ENCODE results near the gene KRTAP5-1. TPM values are rescaled to one million over a fixed set of nuclear protein-coding genes. Genes with fewer than 3 reads are reported as not detected.

Gene KRTAP5-1
- total RNA-seq, 1 donor from 2014 or later: not detected

DNA sequence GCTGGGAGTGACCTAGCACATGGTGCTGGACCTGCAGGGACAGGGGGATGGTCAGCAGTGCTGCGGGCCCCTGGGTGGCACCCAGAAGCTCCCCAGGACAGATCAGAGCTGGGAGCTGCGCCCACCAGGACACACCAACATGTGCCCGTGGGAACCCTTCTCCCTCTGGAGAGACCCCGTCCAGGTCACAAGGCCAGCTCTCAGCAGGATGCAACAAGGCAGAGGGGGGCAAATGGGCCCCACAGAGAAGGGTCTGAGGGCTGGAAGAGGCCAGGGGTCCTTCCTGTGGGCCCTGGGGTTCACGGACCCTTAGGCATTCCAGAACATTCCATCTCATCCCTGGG, 19.2 kb downstream of the KRTAP5-1 start:
- Mint-ChIP-seq H3K27ac (no peak overlapping the region), H3K9me3 (ENCODE audit: low read depth) (no peaks in the 10 kb centered on the region), H3K27me3 (peaks cover 7% of the 10 kb centered on the region), H3K36me3 (ENCODE audit: insufficient read depth) (no peaks in the 10 kb centered on the region), H3K4me1 (ENCODE audit: low read depth) (peaks cover 2% of the 10 kb centered on the region), H3K4me3 (ENCODE audit: low read depth) (no peak overlapping the region)
- DNase-seq (ENCODE audit: low spot score, unreplicated experiment): no peak
- TF ChIP-seq, protein P1, sequence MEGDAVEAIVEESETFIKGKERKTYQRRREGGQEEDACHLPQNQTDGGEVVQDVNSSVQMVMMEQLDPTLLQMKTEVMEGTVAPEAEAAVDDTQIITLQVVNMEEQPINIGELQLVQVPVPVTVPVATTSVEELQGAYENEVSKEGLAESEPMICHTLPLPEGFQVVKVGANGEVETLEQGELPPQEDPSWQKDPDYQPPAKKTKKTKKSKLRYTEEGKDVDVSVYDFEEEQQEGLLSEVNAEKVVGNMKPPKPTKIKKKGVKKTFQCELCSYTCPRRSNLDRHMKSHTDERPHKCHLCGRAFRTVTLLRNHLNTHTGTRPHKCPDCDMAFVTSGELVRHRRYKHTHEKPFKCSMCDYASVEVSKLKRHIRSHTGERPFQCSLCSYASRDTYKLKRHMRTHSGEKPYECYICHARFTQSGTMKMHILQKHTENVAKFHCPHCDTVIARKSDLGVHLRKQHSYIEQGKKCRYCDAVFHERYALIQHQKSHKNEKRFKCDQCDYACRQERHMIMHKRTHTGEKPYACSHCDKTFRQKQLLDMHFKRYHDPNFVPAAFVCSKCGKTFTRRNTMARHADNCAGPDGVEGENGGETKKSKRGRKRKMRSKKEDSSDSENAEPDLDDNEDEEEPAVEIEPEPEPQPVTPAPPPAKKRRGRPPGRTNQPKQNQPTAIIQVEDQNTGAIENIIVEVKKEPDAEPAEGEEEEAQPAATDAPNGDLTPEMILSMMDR (IDR thresholded peaks at IDR 0.05; ENCODE audit: unreplicated experiment): no peak

DNA sequence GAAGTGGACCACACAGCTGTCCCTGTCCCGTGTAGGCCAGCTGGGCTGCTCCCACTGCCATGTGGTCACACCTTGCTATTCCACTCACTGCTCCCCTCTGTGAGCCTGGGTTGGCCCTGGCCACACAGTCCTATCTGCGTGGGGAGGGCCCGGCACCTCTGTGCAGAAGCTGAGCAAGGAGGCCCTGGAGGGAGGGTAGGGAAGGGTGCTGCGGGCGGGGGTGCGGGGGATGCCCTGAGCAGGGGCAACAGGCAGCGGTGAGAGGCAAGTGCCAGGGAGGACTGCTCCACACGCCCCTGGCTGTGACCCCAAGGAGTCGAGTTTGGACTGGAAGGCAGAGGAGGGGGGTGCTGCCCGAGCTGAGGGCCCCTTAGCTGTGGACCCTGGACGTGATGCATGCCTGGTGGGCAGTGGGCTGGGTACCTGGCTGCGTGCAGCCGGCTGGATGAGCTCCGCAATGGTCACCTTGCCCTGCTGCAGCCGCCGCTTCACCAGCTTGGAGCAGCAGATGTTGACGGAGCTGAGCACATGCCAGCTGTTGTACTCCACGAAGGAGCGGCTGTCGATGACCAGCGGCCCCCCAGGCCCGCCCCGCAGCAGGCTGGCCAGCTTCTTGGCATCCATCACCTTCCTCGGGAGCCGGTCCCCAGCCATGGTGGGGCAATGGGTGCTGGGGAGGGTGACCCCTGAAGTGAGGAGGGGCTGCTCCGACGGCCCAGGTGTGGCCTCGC, 19.7 kb downstream of the KRTAP5-1 start:
- TF ChIP-seq, protein P1 (IDR thresholded peaks at IDR 0.05; ENCODE audit: unreplicated experiment): no peak
- DNase-seq (ENCODE audit: low spot score, unreplicated experiment): no peak
- Mint-ChIP-seq H3K27me3 (peaks cover 7% of the 10 kb centered on the region), H3K27ac (no peak overlapping the region), H3K36me3 (ENCODE audit: insufficient read depth) (no peaks in the 10 kb centered on the region), H3K4me1 (ENCODE audit: low read depth) (peaks cover 2% of the 10 kb centered on the region), H3K4me3 (ENCODE audit: low read depth) (no peak overlapping the region), H3K9me3 (ENCODE audit: low read depth) (no peaks in the 10 kb centered on the region)

DNA sequence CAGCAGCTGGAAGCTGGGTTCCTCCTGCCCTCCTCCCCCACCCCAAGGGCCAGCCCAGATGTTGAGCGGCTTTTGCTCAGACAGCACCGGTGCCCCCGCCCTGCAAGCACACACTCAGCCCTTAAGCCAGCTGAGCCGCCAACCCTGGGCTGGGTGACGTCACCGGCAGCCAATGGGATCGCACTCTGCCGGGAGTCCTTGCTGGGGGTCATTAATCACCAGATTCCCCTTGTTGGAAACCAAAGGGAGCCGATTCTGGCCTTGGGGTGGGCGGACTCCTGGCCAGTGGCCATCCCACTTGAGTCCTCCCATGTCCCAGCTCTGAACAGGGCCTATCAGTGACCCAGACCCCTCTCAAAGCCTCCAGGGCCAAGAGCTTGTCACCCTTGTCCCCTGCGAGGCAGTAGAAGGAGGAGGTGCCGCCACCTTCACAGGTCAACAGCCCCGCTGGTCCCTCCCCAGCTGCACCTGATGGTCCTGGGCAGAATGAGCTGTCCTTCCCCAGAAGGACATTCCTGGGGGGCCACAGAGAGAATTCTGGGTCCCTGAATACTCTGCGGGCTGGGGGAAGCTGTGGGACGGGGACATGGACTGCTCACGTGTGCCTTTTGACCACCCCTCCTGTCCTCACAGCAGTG, 20.4 kb downstream of the KRTAP5-1 start:
- no peak overlapping the region for H3K4me3 Mint-ChIP-seq (ENCODE audit: low read depth)
- TF ChIP-seq, protein P1 (IDR thresholded peaks at IDR 0.05; ENCODE audit: unreplicated experiment): no peak
- H3K4me1 Mint-ChIP-seq (ENCODE audit: low read depth): peaks cover 2% of the 10 kb centered on the region
- no peaks in the 10 kb centered on the region for H3K9me3 Mint-ChIP-seq (ENCODE audit: low read depth)
- no peak overlapping the region for H3K27ac Mint-ChIP-seq
- peaks cover 5% of the 10 kb centered on the region for H3K27me3 Mint-ChIP-seq
- no peaks in the 10 kb centered on the region for H3K36me3 Mint-ChIP-seq (ENCODE audit: insufficient read depth)
- peak; percentile 59 for DNase-seq (ENCODE audit: low spot score, unreplicated experiment)

DNA sequence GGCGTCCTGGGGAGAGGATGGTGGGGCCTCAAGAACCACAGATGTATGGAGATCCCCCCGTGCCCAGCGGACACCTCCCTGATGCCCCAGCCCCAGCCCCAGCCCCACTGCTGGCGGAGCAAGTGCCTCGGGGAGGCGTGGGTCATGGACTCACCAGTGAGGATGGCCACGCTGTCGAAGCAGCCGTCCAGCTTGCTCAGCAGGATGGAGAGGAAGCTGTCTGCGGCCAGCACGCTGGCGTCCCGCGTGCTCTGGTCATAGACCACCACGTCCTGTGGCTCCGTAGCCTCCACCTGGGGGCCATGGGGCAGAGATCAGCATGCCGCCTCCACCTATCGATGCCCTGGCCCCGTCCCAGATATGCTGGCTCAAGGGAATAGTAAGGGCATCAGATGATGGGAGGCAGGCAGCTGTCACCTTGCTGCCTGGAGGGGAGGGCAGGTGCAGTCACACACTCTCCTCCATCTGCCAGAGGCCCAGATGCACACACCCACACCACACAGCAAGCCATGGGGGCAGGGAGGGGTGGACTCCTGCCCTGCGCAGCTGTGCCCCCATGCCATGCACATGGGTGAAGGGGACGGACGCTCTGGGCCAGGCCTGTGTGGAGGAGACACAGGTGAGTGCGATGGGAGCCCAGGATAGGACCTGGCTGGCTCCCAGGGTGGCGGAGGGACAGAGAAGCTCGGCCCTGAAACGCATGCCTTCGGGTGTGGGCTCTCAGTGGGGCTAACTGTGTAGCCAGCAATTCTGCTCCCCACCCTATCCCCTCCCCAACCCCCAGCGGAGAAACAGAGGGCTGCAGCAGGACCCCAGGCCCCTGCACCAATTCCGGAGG, 21.2 kb downstream of the KRTAP5-1 start:
- Mint-ChIP-seq H3K4me1 (ENCODE audit: low read depth) (peaks cover 2% of the 10 kb centered on the region), H3K9me3 (ENCODE audit: low read depth) (no peaks in the 10 kb centered on the region), H3K27ac (no peak overlapping the region), H3K4me3 (ENCODE audit: low read depth) (no peak overlapping the region), H3K27me3 (no peaks in the 10 kb centered on the region), H3K36me3 (ENCODE audit: insufficient read depth) (no peaks in the 10 kb centered on the region)
- DNase-seq (ENCODE audit: low spot score, unreplicated experiment): no peak
- TF ChIP-seq, protein P1 (IDR thresholded peaks at IDR 0.05; ENCODE audit: unreplicated experiment): no peak

DNA sequence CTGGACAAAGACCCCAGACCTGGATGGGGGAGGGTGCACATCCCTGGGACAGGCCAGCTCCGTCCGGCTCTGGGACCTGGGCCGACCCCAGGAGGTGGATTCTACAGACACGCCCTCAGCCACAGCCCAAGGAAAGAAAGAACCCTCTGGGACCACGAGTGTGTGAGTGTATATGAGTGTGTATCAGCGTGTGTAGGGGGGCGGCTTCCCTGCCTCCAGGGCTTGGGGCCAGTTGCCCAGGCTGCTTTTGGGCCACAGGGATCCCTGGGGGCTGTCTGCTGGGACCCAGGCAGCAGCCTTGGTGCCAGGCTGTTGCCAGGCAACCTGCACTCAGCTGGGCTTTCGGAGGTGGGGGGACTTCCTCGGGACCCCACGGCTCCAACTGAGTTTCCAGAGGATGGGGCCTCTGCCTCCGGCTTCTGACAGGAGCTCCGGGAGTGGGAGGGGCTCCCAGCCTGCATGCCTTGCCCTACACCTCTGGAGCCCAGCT, 21.9 kb downstream of the KRTAP5-1 start:
- no peak overlapping the region for H3K27ac Mint-ChIP-seq
- no peaks in the 10 kb centered on the region for H3K9me3 Mint-ChIP-seq (ENCODE audit: low read depth)
- H3K36me3 Mint-ChIP-seq (ENCODE audit: insufficient read depth): no peaks in the 10 kb centered on the region
- peaks cover 2% of the 10 kb centered on the region for H3K4me1 Mint-ChIP-seq (ENCODE audit: low read depth)
- H3K27me3 Mint-ChIP-seq: no peaks in the 10 kb centered on the region
- TF ChIP-seq, protein P1 (IDR thresholded peaks at IDR 0.05; ENCODE audit: unreplicated experiment): no peak
- no peak for DNase-seq (ENCODE audit: low spot score, unreplicated experiment)
- H3K4me3 Mint-ChIP-seq (ENCODE audit: low read depth): no peak overlapping the region

Measured in progenitor cell of endocrine pancreas (in vitro differentiated cells).